GM19452 (cell line): ENCODE results near the gene TSSK2.

Experiments used
- ATAC-seq: cut with Tn5 transposase; IDR thresholded peaks from one replicate; pipeline ENCODE4 v1.9.1; 2021; ENCODE audit not compliant: unreplicated experiment

The TSSK2 gene

GRCh38 chr22:19167106-19167869 is 36.2 kb downstream of the TSSK2 start:
- ATAC-seq = no peak

- ATAC-seq = no peak
Measured at GRCh38 chr22:19168088-19168890, 37.2 kb downstream of the TSSK2 start.

- no peak for ATAC-seq
Measured at GRCh38 chr22:19169002-19169946, 38.2 kb downstream of the TSSK2 start.

- no peak for ATAC-seq
Measured at GRCh38 chr22:19169947-19170318, 38.8 kb downstream of the TSSK2 start.

- ATAC-seq = no peak
Measured at GRCh38 chr22:19172213-19173046, 41.3 kb downstream of the TSSK2 start.

GRCh38 chr22:19173047-19174035 is 42.2 kb downstream of the TSSK2 start:
- no peak for ATAC-seq

GRCh38 chr22:19174106-19175025 is 43.3 kb downstream of the TSSK2 start:
- no peak for ATAC-seq

GRCh38 chr22:19175026-19175601 is 44.0 kb downstream of the TSSK2 start:
- no peak for ATAC-seq

GRCh38 chr22:19175602-19176174 is 44.6 kb downstream of the TSSK2 start:
- ATAC-seq = no peak

- no peak for ATAC-seq
Measured at GRCh38 chr22:19176175-19176643, 45.1 kb downstream of the TSSK2 start.

- no peak for ATAC-seq
Measured at GRCh38 chr22:19176732-19177131, 45.6 kb downstream of the TSSK2 start.

GRCh38 chr22:19177164-19178064 is 46.3 kb downstream of the TSSK2 start:
- no peak for ATAC-seq

- peak; percentile 32 for ATAC-seq
Measured at GRCh38 chr22:19178065-19178656, 47.1 kb downstream of the TSSK2 start.

GRCh38 chr22:19178657-19179496 is 47.8 kb downstream of the TSSK2 start, which contains the start of gene SLC25A1:
Gene SLC25A1, minus strand, starts transcription at chr22:19178736. Its CDS starts 63 bp downstream, at chr22:19178673.
- peak; percentile 59 for ATAC-seq
